WTC11 (cell line): ENCODE measurements around the gene ZNF678. TPM values are rescaled to one million over a fixed set of nuclear protein-coding genes. Genes with fewer than 3 reads are reported as not detected.

Experiments used
- ATAC-seq: fragments of 200-7000 bp; cut with Tn5 transposase; 2 replicates; pipeline ENCODE4 v1.10.0; 2021; ENCODE audit warnings: mild to moderate bottlenecking, moderate library complexity
- CTCF ChIA-PET: fragments of 300-600 bp; sonication (Branson Sonifier 250); formaldehyde crosslinking; loops from one replicate; lab custom pipeline; 2021; ENCODE audit warnings: antibody characterized with exemption; lab: Charles Lee
- POLR2A ChIA-PET: fragments of 350-600 bp; sonication (Branson Sonifier 250); formaldehyde crosslinking; loops from one replicate; lab custom pipeline; 2021; ENCODE audit warnings: antibody characterized with exemption; lab: Charles Lee
- DNase-seq: peaks from one replicate; pipeline ENCODE4 v3.0.0; 2021; ENCODE audit warnings: low spot score
- H3K27ac Mint-ChIP-seq: 2 replicates; pipeline ENCODE4 v1.8.0; 2021; ENCODE audit warnings: mixed read lengths
- H3K27me3 Mint-ChIP-seq: 2 replicates; pipeline ENCODE4 v1.8.0; 2021; ENCODE audit warnings: low read depth, mild to moderate bottlenecking, moderate library complexity, mixed read lengths
- H3K36me3 Mint-ChIP-seq: 2 replicates; pipeline ENCODE4 v1.8.0; 2021; ENCODE audit warnings: mixed read lengths
- H3K4me1 Mint-ChIP-seq: 2 replicates; pipeline ENCODE4 v1.8.0; 2022; ENCODE audit warnings: mixed read lengths
- H3K4me3 Mint-ChIP-seq: 2 replicates; pipeline ENCODE4 v1.8.0; 2021; ENCODE audit warnings: mild to moderate bottlenecking, moderate library complexity, mixed read lengths
- H3K9me3 Mint-ChIP-seq: 2 replicates; pipeline ENCODE4 v1.8.0; 2021; ENCODE audit warnings: mixed read lengths
- AR ChIP-seq: fragments of 250-450 bp; sonication (Bioruptor Pico); IDR thresholded peaks from 2 replicates; pipeline ENCODE4 v1.9.0; 2021; ENCODE audit warnings: mild to moderate bottlenecking
- ATF6 ChIP-seq: sonication (generic); formaldehyde crosslinking; IDR thresholded peaks from 2 replicates; pipeline ENCODE4 v1.8.1; 2023; ENCODE audit warnings: mild to moderate bottlenecking, missing genetic modification reagents
- ELF4 ChIP-seq: sonication (generic); formaldehyde crosslinking; IDR thresholded peaks from 2 replicates; pipeline ENCODE4 v1.8.1; 2022; ENCODE audit warnings: low read depth, mild to moderate bottlenecking, moderate library complexity, missing genetic modification reagents
- ERG ChIP-seq: fragments of 250-450 bp; sonication (Bioruptor Pico); IDR thresholded peaks from 2 replicates; pipeline ENCODE4 v1.8.0; 2021; ENCODE audit warnings: mild to moderate bottlenecking
- ETV6 ChIP-seq: sonication (generic); formaldehyde crosslinking; IDR thresholded peaks from 2 replicates; pipeline ENCODE4 v1.8.1; 2022; ENCODE audit warnings: mild to moderate bottlenecking, missing genetic modification reagents
- FOXK1 ChIP-seq: sonication (generic); formaldehyde crosslinking; IDR thresholded peaks from 2 replicates; pipeline ENCODE4 v1.8.0; 2022; ENCODE audit warnings: mild to moderate bottlenecking, moderate library complexity, missing genetic modification reagents
- FOXP1 ChIP-seq: sonication (generic); formaldehyde crosslinking; IDR thresholded peaks from 2 replicates; pipeline ENCODE4 v1.8.0; 2022; ENCODE audit warnings: missing genetic modification reagents, mild to moderate bottlenecking, moderate library complexity, borderline replicate concordance
- GTF2I ChIP-seq: fragments of 250-450 bp; sonication (Bioruptor Pico); conservative IDR thresholded peaks from 2 replicates; pipeline ENCODE4 v1.4.0; 2021; ENCODE audit warnings: mild to moderate bottlenecking
- MYBL2 ChIP-seq: sonication (generic); formaldehyde crosslinking; IDR thresholded peaks from 2 replicates; pipeline ENCODE4 v1.8.1; 2023; ENCODE audit warnings: mild to moderate bottlenecking, moderate library complexity, missing genetic modification reagents
- NFE2L1 ChIP-seq: sonication (generic); formaldehyde crosslinking; IDR thresholded peaks from 2 replicates; pipeline ENCODE4 v1.8.1; 2023; ENCODE audit warnings: missing genetic modification reagents
- OVOL2 ChIP-seq: fragments of 250-450 bp; sonication (Bioruptor Pico); IDR thresholded peaks from 2 replicates; pipeline ENCODE4 v1.9.0; 2021; ENCODE audit warnings: mild to moderate bottlenecking, borderline replicate concordance
- PREB ChIP-seq: sonication (generic); formaldehyde crosslinking; IDR thresholded peaks from 2 replicates; pipeline ENCODE4 v1.8.1; 2022; ENCODE audit warnings: mild to moderate bottlenecking, missing genetic modification reagents, moderate library complexity, borderline replicate concordance
- SMAD4 ChIP-seq: sonication (generic); formaldehyde crosslinking; IDR thresholded peaks from 2 replicates; pipeline ENCODE4 v1.8.0; 2022; ENCODE audit warnings: mild to moderate bottlenecking, missing genetic modification reagents
- TEAD1 ChIP-seq: sonication (generic); formaldehyde crosslinking; IDR thresholded peaks from 2 replicates; pipeline ENCODE4 v1.8.0; 2022; ENCODE audit warnings: mild to moderate bottlenecking, missing genetic modification reagents
- USF2 ChIP-seq: sonication (generic); formaldehyde crosslinking; IDR thresholded peaks from 2 replicates; pipeline ENCODE4 v1.8.1; 2023; ENCODE audit warnings: mild to moderate bottlenecking, missing genetic modification reagents, moderate library complexity
- ZNF263 ChIP-seq: sonication (generic); formaldehyde crosslinking; IDR thresholded peaks from 2 replicates; pipeline ENCODE4 v1.8.1; 2022; ENCODE audit warnings: low read depth, mild to moderate bottlenecking, moderate library complexity, missing genetic modification reagents
- ZNF396 ChIP-seq: fragments of 250-450 bp; sonication (Bioruptor Pico); IDR thresholded peaks from 2 replicates; pipeline ENCODE4 v1.8.0; 2021; ENCODE audit warnings: mild to moderate bottlenecking, moderate library complexity, borderline replicate concordance
- ZNF416 ChIP-seq: fragments of 250-450 bp; sonication (Bioruptor Pico); IDR thresholded peaks from 2 replicates; pipeline ENCODE4 v1.9.0; 2021; ENCODE audit warnings: mild to moderate bottlenecking, inconsistent platforms
- ZNF671 ChIP-seq: fragments of 250-450 bp; sonication (Bioruptor Pico); IDR thresholded peaks from 2 replicates; pipeline ENCODE4 v1.8.0; 2021; ENCODE audit warnings: mild to moderate bottlenecking
- total RNA-seq: library from RNA; stranded (reverse); gene quantifications from 3 replicates; pipeline ENCODE4 v1.2.3, GENCODE V29; 2021
- TF ChIP-seq, protein P1 (sequence below): sonication (generic); formaldehyde crosslinking; IDR thresholded peaks from 2 replicates; pipeline ENCODE4 v1.8.1; 2022; ENCODE audit warnings: missing genetic modification reagents, borderline replicate concordance
- TF ChIP-seq, protein P2 (sequence below): sonication (generic); formaldehyde crosslinking; IDR thresholded peaks from 2 replicates; pipeline ENCODE4 v1.8.1; 2022; ENCODE audit warnings: low read depth, mild to moderate bottlenecking, moderate library complexity, missing genetic modification reagents, borderline replicate concordance
- TF ChIP-seq, protein P3 (sequence below): sonication (generic); formaldehyde crosslinking; IDR thresholded peaks from 2 replicates; pipeline ENCODE4 v1.8.1; 2023; ENCODE audit warnings: mild to moderate bottlenecking, missing genetic modification reagents, moderate library complexity

Gene ZNF678
- total RNA-seq, 1 experiment from 2014 or later, result 28.9 TPM

- POLR2A ChIA-PET, result no interaction called here
- Mint-ChIP-seq H3K4me3 (no peak overlapping the region), H3K9me3 (peaks cover 41% of the 10 kb centered on the region), H3K27ac (no peak overlapping the region), H3K36me3 (peaks cover 36% of the 10 kb centered on the region), H3K4me1 (no peaks in the 10 kb centered on the region)
- CTCF ChIA-PET, result no interaction called here
- no peak for ATAC-seq
- TF ChIP-seq USF2 (CRISPR knock-in tag) (no peak), OVOL2 (no peak), SMAD4 (CRISPR knock-in tag) (no peak), ERG (CRISPR knock-in tag) (no peak), ZNF396 (CRISPR knock-in tag) (no peak), AR (no peak), GTF2I (CRISPR knock-in tag) (no peak), FOXK1 (CRISPR knock-in tag) (no peak), ELF4 (CRISPR knock-in tag) (no peak), ZNF263 (no peak), MYBL2 (CRISPR knock-in tag) (no peak), FOXP1 (no peak), ATF6 (no peak), ZNF416 (CRISPR knock-in tag) (no peak)
- TF ChIP-seq, protein P1, sequence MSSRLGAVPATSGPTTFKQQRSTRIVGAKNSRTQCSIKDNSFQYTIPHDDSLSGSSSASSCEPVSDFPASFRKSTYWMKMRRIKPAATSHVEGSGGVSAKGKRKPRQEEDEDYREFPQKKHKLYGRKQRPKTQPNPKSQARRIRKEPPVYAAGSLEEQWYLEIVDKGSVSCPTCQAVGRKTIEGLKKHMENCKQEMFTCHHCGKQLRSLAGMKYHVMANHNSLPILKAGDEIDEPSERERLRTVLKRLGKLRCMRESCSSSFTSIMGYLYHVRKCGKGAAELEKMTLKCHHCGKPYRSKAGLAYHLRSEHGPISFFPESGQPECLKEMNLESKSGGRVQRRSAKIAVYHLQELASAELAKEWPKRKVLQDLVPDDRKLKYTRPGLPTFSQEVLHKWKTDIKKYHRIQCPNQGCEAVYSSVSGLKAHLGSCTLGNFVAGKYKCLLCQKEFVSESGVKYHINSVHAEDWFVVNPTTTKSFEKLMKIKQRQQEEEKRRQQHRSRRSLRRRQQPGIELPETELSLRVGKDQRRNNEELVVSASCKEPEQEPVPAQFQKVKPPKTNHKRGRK (CRISPR knock-in tag), result no peak
- TF ChIP-seq, all 79 proteins: peak for 0
- H3K27me3 Mint-ChIP-seq, result no peaks in the 10 kb centered on the region
- DNase-seq, result no peak
Observed at GRCh38 chr1:227635596-227635995, 72.2 kb downstream of the ZNF678 start.

- ATAC-seq, result no peak
- no peak overlapping the region for H3K4me3 Mint-ChIP-seq
- no peak overlapping the region for H3K27ac Mint-ChIP-seq
- CTCF ChIA-PET, result no interaction called here
- POLR2A ChIA-PET, result no interaction called here
- peaks cover 81% of the 10 kb centered on the region for H3K9me3 Mint-ChIP-seq
- H3K4me1 Mint-ChIP-seq, result no peaks in the 10 kb centered on the region
- peaks cover 11% of the 10 kb centered on the region for H3K27me3 Mint-ChIP-seq
- DNase-seq, result no peak
- peaks cover 94% of the 10 kb centered on the region for H3K36me3 Mint-ChIP-seq
- TF ChIP-seq, protein P2, sequence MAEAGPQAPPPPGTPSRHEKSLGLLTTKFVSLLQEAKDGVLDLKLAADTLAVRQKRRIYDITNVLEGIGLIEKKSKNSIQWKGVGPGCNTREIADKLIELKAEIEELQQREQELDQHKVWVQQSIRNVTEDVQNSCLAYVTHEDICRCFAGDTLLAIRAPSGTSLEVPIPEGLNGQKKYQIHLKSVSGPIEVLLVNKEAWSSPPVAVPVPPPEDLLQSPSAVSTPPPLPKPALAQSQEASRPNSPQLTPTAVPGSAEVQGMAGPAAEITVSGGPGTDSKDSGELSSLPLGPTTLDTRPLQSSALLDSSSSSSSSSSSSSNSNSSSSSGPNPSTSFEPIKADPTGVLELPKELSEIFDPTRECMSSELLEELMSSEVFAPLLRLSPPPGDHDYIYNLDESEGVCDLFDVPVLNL (CRISPR knock-in tag), result no peak
- TF ChIP-seq ETV6 (CRISPR knock-in tag) (no peak), PREB (CRISPR knock-in tag) (no peak), NFE2L1 (CRISPR knock-in tag) (no peak), FOXK1 (CRISPR knock-in tag) (no peak), ZNF671 (CRISPR knock-in tag) (no peak), TEAD1 (CRISPR knock-in tag) (no peak)
- TF ChIP-seq, protein P1 (CRISPR knock-in tag), result no peak
- TF ChIP-seq, protein P3, sequence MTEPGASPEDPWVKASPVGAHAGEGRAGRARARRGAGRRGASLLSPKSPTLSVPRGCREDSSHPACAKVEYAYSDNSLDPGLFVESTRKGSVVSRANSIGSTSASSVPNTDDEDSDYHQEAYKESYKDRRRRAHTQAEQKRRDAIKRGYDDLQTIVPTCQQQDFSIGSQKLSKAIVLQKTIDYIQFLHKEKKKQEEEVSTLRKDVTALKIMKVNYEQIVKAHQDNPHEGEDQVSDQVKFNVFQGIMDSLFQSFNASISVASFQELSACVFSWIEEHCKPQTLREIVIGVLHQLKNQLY, result no peak
Observed at GRCh38 chr1:227654431-227654830, 91.1 kb downstream of the ZNF678 start.
